HUES6 (cell line): Measurements from ENCODE around the gene PMVK.

Source experiments
- H3K27ac ChIP-seq: 2 replicates; pipeline ENCODE4 v1.7.0; 2013; ENCODE audit warnings: low read depth, mild to moderate bottlenecking, low read length, inconsistent platforms
- H3K27me3 ChIP-seq: 2 replicates; pipeline ENCODE4 v1.6.1; 2013; ENCODE audit warnings: low read length; ENCODE audit not compliant: control insufficient read depth, insufficient read depth
- H3K36me3 ChIP-seq: 2 replicates; pipeline ENCODE4 v1.6.1; 2013; ENCODE audit warnings: low read length; ENCODE audit not compliant: control insufficient read depth, insufficient read depth
- H3K4me1 ChIP-seq: 2 replicates; pipeline ENCODE4 v1.6.1; 2013; ENCODE audit warnings: low read length; ENCODE audit not compliant: control insufficient read depth, insufficient read depth
- H3K4me3 ChIP-seq: 2 replicates; pipeline ENCODE4 v1.5.1; 2013; ENCODE audit warnings: low read depth, low read length
- H3K9ac ChIP-seq: one replicate; pipeline ENCODE4 v1.6.1; 2013; ENCODE audit warnings: mild to moderate bottlenecking, low read length
- H3K9me3 ChIP-seq: 2 replicates; pipeline ENCODE4 v1.6.1; 2013; ENCODE audit warnings: low read depth, low read length; ENCODE audit not compliant: control insufficient read depth, insufficient read depth

Gene PMVK

DNA sequence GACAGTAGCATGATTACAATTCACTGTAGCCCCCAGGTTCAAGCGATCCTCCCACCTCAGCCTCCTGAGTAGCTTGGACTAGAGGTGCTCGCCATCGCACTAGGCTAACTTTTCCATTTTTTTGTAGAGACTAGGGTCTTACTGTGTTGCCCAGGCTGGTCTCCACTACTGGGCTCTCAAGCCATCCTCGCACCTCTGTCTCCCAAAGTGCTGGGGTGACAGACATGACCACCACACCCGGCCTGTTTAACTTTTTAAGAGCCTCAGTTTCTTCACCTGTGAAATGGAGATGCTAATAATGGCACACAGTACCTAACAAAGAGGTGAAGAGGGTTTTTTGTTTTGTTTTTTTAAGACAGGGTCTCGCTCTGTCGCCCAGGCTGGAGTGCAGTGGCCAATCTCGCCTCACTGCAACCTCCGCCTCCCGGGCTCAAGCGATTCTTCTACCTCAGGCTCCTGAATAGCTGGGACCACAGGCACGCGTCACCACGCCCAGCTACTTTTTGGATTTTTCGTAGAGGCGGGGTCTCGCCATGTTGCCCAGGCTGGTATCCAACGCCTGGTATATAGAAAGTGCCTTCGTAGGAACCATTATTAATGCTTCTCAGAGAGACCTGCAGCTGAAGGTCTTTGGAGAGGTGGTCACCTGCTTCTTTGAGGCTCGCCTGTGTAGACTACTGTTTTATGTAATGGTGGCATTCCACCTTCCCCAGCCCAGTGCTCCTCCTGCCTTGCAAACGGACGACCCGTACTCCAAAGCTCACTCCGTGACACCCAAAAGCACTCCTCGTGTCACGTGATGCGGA is 567 bp downstream of the PMVK start:
- Histone ChIP-seq H3K4me1 (peaks cover 3% of the 10 kb centered on the region; the same call in 1 of the 2 replicates), H3K27me3 (no peaks in the 10 kb centered on the region), H3K9me3 (no peaks in the 10 kb centered on the region), H3K36me3 (no peaks in the 10 kb centered on the region; the same call in 1 of the 2 replicates), H3K4me3 (peak overlapping the region; percentile 69), H3K27ac (peak overlapping the region; percentile 96; the same call in 1 of the 2 replicates), H3K9ac (peak overlapping the region; percentile 93)

DNA sequence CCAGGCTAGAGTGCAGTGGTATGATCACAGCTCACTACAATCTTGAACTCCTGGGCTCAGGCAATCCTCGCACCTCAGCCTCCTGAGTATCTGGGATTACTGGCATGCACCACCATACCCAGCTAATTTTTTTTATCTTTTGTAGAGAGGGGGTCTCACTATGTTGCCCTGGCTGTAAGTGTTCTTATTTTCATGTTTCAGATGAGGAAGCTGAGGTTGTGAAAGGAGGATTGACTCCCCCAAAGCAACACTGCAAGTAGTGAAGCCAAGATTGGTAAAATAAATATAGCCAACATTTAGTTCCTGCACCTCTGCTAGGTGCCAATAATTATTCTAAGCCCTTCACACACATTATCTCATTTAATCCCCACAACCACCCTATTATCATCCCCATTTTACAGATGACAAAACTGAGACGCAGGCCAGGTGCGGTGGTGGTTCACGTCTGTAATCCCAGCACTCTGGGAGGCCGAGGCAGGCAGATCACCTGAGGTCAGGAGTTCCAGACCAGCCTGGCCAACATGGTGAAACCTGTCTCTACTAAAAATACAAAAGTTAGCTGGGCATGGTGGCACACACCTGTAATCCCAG is 2.1 kb downstream of the PMVK start:
- peaks cover 3% of the 10 kb centered on the region; the same call in 1 of the 2 replicates for H3K4me1 ChIP-seq
- H3K27me3 ChIP-seq, result no peaks in the 10 kb centered on the region
- no peak overlapping the region for H3K4me3 ChIP-seq
- no peak overlapping the region for H3K27ac ChIP-seq
- no peaks in the 10 kb centered on the region for H3K9me3 ChIP-seq
- no peak overlapping the region for H3K9ac ChIP-seq
- H3K36me3 ChIP-seq, result no peaks in the 10 kb centered on the region; the same call in 1 of the 2 replicates

DNA sequence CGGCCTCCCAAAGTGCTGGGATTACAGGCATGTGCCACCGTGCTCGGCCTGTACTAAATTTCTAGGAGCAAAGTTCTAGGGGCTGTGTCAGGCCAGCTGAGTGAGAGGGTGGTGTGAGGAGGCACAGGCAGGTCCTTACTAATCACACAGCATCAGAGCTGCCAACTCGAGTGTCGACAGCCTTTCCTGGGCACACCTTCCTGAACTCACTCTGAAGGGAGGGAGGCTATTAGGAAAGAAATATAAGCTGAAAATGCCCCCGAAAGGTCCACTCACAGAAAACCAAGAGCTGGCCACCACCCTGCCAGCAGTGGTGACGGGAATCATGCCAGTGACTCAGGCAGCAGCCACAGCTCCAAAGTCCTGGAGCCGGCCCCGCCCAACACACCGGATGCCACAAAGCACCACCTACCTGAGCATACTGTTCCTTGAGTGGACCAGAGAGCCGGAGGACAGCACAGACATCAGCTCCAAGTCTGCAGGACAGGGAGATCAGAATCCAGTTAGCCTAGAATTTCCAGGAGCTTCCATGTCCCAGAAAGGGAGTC is 4.5 kb downstream of the PMVK start:
- no peak overlapping the region for H3K4me3 ChIP-seq

DNA sequence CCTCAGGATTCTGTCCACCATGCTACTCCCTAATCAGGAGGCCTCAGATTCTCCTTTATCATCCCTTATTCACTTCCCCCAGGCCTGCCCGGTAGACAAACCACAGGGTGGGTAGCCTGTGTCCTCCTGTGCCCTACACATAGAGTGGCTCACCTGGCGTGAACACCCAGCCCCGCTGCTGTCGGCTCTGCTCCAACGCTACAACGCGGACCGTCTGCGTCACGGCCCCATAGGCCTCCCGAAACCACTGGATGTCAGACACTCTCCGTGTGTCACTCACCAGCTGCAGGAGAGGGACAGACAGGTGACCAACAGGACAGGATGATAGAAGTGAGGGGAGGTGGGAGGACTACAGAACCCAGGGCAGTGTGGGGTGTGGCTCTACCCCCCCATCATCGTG is 10.3 kb downstream of the PMVK start:
- Histone ChIP-seq H3K4me1 (no peaks in the 10 kb centered on the region), H3K9me3 (no peaks in the 10 kb centered on the region), H3K4me3 (no peak overlapping the region), H3K27ac (no peak overlapping the region), H3K27me3 (no peaks in the 10 kb centered on the region), H3K36me3 (peaks cover 38% of the 10 kb centered on the region), H3K9ac (no peak overlapping the region)

More for the DNA sequence above, 4.5 kb downstream of the PMVK start:
- Histone ChIP-seq H3K4me1 (no peaks in the 10 kb centered on the region; the same call in 1 of the 2 replicates), H3K9me3 (no peaks in the 10 kb centered on the region), H3K27ac (no peak overlapping the region), H3K36me3 (peaks cover 6% of the 10 kb centered on the region), H3K27me3 (no peaks in the 10 kb centered on the region), H3K9ac (no peak overlapping the region)

DNA sequence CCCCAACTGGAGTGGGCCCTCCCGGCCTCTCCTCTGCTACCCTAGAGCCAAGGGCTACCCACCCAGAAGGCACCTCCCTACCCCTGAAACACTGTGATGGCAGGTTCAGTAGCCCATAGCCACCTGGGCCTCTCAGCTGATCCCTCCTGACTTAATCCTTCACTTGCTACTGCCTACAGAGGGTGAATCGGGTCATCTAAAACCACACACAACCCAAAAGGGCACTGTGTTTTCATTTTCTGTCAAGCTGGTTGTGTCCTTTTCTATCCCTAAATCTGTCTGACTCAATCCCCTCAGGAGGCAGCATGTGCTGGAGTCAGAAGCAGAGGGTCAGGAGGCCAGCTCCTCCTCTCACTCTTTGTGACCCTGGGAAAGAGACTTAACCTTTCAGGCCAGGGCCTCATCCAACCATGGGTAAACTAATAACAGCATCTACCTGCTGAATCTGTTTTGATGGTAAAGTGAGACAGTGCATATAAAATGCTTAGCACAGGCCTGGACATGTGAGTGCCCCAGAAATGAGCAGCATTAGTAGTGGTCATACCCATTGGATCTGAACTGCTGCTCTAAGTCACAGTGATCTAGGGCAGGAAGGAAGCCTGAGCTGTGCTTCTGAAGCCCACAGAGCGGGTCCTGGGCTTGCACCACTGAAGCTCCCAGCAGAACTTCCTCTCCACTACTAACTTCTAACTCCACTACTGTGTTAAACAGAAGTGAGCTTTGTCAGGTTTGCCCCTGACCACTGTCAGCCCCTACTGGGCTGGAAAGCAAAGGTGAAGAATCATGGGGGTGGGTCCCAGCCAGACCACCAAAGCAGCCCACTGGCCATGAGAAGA is 11.0 kb downstream of the PMVK start:
- H3K36me3 ChIP-seq, result peaks cover 38% of the 10 kb centered on the region
- no peak overlapping the region for H3K9ac ChIP-seq
- H3K27me3 ChIP-seq, result no peaks in the 10 kb centered on the region
- no peaks in the 10 kb centered on the region for H3K9me3 ChIP-seq
- H3K4me3 ChIP-seq, result no peak overlapping the region
- H3K4me1 ChIP-seq, result no peaks in the 10 kb centered on the region
- no peak overlapping the region for H3K27ac ChIP-seq

DNA sequence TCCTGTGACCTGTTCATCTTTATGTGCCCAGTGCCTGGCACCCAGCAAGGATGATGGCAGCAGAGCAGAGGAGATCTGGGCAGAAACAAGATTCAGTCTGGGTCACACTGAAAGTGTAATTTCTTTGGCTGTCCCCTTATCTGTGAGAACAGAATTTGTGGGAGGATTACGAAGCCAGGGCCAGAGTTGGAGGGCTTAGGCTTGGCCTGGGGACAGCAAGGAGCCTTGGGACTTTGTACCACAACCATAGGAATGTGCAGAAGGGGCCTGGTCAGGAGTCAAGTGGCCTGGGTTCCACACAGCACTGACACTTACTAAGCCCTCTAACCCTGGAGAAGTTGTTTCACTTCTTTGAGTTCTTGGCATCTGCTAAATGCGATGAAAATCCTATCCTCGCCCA is 12.8 kb downstream of the PMVK start:
- Histone ChIP-seq H3K9ac (no peak overlapping the region), H3K36me3 (peaks cover 38% of the 10 kb centered on the region), H3K9me3 (no peaks in the 10 kb centered on the region), H3K4me1 (no peaks in the 10 kb centered on the region), H3K27me3 (no peaks in the 10 kb centered on the region), H3K27ac (no peak overlapping the region), H3K4me3 (no peak overlapping the region)

DNA sequence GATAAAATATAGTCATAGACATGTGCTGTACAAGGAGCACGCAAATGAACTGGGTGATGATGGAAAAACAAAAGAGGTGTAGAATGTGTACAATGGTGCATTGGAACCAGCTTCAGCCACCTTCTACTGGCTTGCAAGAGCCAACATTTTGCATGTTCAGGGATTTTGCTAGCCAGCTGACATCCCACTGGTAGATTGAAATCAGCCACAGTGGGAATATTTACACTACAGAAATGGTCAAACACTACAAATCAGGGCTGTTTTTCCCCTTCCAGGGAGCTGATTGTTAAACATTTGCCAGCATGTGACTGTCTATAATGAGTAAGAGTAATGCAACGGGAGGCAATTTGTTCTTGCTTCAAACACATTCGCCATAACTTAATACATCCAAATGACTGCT is 23.2 kb downstream of the PMVK start:
- no peaks in the 10 kb centered on the region for H3K4me1 ChIP-seq
- H3K36me3 ChIP-seq, result no peaks in the 10 kb centered on the region
- no peaks in the 10 kb centered on the region for H3K27me3 ChIP-seq
- H3K4me3 ChIP-seq, result no peak overlapping the region
- H3K27ac ChIP-seq, result no peak overlapping the region
- peaks cover 18% of the 10 kb centered on the region for H3K9me3 ChIP-seq
- H3K9ac ChIP-seq, result no peak overlapping the region

DNA sequence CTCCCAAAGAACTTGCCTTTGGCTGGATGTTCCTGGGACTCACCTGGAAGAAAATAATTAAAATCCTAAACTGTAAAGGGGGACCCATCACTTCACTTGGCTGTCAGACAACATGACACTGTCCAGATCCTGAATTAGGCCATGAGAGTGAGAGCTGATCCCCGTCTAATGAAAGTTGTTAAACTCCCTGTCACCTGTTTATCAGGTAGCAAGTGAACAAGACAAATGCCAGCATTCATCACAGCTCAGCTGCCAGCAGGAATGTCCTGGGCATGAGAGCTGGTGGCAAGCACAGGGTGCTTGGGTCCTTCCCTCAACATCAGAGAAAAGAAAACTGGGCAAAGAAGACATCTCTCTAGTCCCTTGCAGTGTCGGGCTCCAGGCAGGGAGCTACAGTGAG is 23.8 kb downstream of the PMVK start:
- H3K9ac ChIP-seq, result no peak overlapping the region
- no peaks in the 10 kb centered on the region for H3K27me3 ChIP-seq
- H3K27ac ChIP-seq, result no peak overlapping the region
- H3K4me1 ChIP-seq, result no peaks in the 10 kb centered on the region
- H3K36me3 ChIP-seq, result no peaks in the 10 kb centered on the region
- H3K4me3 ChIP-seq, result no peak overlapping the region
- peaks cover 24% of the 10 kb centered on the region for H3K9me3 ChIP-seq

DNA sequence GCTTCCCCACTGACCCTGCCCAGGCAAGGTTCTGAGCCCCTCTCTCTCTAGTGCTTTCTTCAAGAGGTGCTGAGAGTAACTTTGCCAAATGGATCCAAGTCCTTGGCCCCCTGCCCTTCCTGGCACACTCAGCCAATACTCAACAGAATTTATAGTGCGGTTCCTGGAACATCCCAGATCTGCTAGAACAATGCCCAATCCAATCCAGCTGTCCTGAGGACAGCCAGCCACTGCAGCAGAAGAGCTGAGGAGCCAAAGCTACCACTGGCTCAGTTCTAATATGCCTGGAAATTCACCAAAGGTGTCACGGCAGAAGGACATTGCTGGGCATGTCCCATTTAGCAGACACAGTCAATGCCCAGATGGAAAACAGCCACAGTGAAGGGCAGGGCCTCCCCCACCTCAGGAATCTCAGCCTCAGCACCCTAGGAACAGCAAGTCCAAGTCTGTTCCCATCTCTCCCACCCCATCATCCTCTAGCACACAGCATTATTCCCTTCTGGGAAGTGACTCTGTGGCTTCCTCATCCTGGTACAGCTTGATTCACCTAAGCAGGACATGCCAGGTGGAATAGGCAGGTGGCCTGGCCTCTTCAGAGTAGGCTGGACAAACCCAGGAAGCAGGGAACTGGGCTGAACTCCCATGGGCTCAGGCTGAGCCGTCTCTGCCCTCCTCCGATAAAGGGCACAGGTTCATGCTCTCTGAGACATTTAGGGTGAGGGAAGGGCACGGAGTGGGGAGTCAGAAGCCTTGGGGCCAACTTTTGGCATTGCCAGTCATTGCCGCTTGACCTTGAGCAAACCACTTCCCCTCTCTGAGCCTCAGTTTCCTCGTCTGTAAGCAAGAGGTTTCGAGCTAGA is 24.6 kb downstream of the PMVK start:
- Histone ChIP-seq H3K4me3 (no peak overlapping the region), H3K27me3 (no peaks in the 10 kb centered on the region), H3K9ac (no peak overlapping the region), H3K36me3 (no peaks in the 10 kb centered on the region), H3K27ac (no peak overlapping the region), H3K9me3 (peaks cover 28% of the 10 kb centered on the region), H3K4me1 (no peaks in the 10 kb centered on the region)

DNA sequence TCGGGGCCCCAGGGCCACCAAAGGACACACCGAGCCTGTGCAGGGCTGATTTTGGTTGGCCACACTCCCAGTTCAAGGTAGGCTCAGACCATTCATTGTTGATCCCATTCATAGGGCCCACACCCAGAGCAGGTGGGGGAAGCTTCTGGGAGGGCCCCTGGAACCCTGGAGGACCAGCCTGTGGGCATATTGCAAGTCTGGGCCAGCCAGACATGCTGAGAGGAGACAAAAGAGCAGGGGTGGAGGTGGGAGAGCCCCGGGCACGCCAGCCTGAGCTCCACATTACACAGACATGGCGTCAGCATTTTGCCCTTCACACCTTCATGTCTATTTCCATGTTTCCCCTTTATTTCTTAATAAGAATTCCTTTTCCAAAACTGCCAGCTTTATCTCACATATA is 25.7 kb downstream of the PMVK start:
- Histone ChIP-seq H3K4me3 (no peak overlapping the region), H3K36me3 (no peaks in the 10 kb centered on the region), H3K4me1 (no peaks in the 10 kb centered on the region), H3K27ac (no peak overlapping the region), H3K9ac (no peak overlapping the region), H3K27me3 (no peaks in the 10 kb centered on the region), H3K9me3 (peaks cover 31% of the 10 kb centered on the region)
